ENCODE data around the gene GCH1.

DNA sequence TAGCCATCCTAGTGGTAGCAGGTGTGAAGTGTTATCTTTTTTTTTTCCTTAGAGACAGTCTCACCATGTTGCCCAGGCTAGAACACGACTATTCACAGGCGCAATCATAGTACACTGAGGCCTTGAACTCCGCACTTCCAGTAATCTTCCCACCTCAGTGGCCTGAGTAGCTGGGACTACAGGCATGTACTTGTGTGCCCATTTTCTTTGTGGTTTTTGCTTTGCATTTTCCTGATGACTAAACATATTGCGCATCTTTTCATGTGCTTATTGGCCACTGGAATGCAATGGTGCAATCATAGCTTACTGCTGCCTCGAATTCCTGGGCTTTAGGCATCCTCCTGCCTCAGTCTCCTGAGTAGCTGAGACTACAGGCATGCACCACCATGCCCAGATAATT is 33.3 kb upstream of the GCH1 start:
- TF ChIP-seq POLR2A (IDR thresholded peaks at IDR 0.05; ENCODE audit: low read depth, low read length) (no peak), TAF1 (IDR thresholded peaks at IDR 0.05; ENCODE audit: borderline replicate concordance, low read depth, low read length) (no peak)
